Upper lobe of left lung (tissue), 4 donors: ENCODE data around the gene DGLUCY.
"Not testable (repeated sequence)": the region's sequence is repeated elsewhere in the genome, so short reads cannot be mapped to it uniquely, and the experiment has no call there.

Experiments used
- CTCF ChIP-seq, 6 experiments: fragments of 450-650 bp in 4 of 6; fragments of 200-600 bp in 2 of 6; sonication (generic) in 2 of 6; IDR thresholded peaks; one replicate each; pipeline ENCODE4 v1.5.1; 2016 to 2019; ENCODE audit warnings: antibody characterized with exemption in 6 of 6
- EP300 ChIP-seq, 4 donors: sonication (generic); formaldehyde crosslinking; IDR thresholded peaks; one replicate each; pipeline ENCODE4 v1.5.1; 2017; ENCODE audit warnings: antibody characterized with exemption in 4 of 4, control low read depth in 2 of 4
- POLR2A ChIP-seq, 4 donors: fragments of 450-650 bp; IDR thresholded peaks; one replicate each; pipeline ENCODE4 v1.5.1; 2016 to 2017; ENCODE audit warnings: antibody characterized with exemption in 4 of 4, mild to moderate bottlenecking in 2 of 4
- POLR2AphosphoS5 ChIP-seq, 2 donors: sonication (generic); formaldehyde crosslinking; IDR thresholded peaks; one replicate each; pipeline ENCODE4 v1.5.1; 2017; ENCODE audit warnings: antibody characterized with exemption in 2 of 2

GRCh38 chr14:91182753-91183152, 68.9 kb downstream of the DGLUCY start:
- not testable (repeated sequence) for TF ChIP-seq POLR2AphosphoS5, CTCF, POLR2A, EP300 (IDR thresholded peaks at IDR 0.05)
